ENCODE measurements around the gene NEK10.

Gene NEK10

GRCh38 chr3:27090275-27091041 is 278.7 kb downstream of the NEK10 start:
- DNase-seq: no peak

GRCh38 chr3:27089645-27090044 is 279.5 kb downstream of the NEK10 start:
- DNase-seq: no peak

GRCh38 chr3:27089068-27089467 is 280.1 kb downstream of the NEK10 start:
- no peak for DNase-seq

- no peak for DNase-seq
Observed at GRCh38 chr3:27085829-27086730, 283.1 kb downstream of the NEK10 start.

- no peak for DNase-seq
Observed at GRCh38 chr3:27081992-27082607, 287.1 kb downstream of the NEK10 start.

- no peak for DNase-seq
Observed at GRCh38 chr3:27081566-27081965, 287.6 kb downstream of the NEK10 start.

- no peak for DNase-seq
Observed at GRCh38 chr3:27080258-27080525, 289.0 kb downstream of the NEK10 start.

GRCh38 chr3:27079427-27080257 is 289.5 kb downstream of the NEK10 start:
- no peak for DNase-seq

DNA sequence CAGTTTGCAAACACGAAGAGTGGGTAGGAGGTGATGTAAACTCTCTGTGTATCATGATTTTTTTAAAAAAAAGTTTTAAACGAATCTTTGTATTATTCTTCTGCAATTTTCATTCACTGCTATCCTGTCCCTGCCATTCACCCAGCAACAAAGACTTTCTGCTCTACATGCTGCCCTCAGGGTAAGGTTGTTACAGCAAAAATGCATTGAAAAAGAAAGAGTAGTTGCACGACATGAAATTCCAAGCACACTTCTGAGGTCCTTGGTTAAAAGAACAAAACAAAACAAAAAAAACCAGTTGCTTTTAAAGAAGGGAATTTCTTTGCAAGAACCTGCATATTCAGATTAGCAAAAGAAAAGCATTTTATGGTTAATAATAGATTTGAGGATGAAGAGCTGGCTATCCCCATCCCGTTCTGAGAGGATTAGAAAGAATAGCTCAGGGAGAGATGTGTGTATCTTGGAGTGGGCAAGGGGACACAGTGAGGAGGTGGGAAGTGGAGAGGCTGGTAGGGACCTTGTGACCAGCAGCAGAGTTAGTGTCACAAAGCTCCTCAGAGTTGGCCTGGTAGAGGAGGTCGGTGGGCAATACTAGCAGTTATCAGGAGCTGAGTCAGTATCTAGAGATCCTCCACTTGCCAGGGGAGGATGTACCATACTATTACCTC is 290.8 kb downstream of the NEK10 start:
- DNase-seq: no peak

- no peak for DNase-seq
Observed at GRCh38 chr3:27076815-27077630, 292.2 kb downstream of the NEK10 start.

- no peak for DNase-seq
Observed at GRCh38 chr3:27074914-27075313, 294.3 kb downstream of the NEK10 start.

GRCh38 chr3:27073912-27074311 is 295.3 kb downstream of the NEK10 start:
- DNase-seq: no peak

DNA sequence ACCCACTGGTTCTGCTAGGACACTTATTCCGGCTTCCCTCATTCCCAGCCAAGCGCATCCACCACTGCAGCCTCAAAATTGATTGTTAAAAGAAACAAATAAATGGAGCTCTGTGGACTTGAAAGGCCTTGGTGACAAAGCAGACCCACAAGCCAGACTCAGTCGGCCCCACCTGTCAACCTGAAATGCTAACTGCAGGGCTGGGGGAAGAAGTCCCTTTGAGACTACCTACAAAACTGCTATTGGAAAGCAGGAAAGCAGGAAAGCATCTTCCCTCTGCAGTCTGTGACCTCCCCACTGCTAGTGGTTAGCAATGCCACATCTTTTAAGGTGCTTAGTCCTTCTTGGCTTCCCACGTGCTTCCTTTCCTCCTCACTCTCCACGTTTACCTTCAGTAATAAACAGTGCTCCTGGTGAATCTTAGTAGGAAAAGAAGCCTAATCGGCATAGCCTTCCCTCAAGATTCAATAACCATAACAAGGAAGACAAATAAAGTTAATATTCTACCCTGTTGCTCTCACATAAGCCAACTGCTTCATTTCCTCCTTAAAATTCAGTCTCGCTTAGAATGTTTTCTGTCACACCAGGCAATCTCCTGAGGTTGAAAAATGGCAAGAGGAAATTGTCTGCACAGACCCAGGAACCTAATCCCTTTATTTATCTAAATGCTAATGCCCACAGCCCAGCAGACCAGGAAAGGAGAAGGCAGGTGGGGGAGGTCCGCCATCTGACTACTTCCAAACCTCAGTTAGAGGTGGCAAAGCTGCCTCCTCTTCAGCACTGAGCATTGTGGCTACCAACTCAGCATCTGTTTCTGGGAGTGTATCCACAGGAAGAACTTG is 296.2 kb downstream of the NEK10 start:
- DNase-seq: no peak

GRCh38 chr3:27060336-27060735 is 308.8 kb downstream of the NEK10 start:
- DNase-seq: no peak
